ENCODE data around the gene DENND1A. TPM values are rescaled to one million over a fixed set of nuclear protein-coding genes. Genes with fewer than 3 reads are reported as not detected.

DENND1A gene
- total and polyA plus RNA-seq, 7 donors = 12.8 to 33.2 (median 19.2) TPM

- no peak for TF ChIP-seq POLR2AphosphoS5 (IDR thresholded peaks at IDR 0.05)
- no peak for TF ChIP-seq EP300 (IDR thresholded peaks at IDR 0.05)
- no peak for TF ChIP-seq CTCF (IDR thresholded peaks at IDR 0.05)
- no peak for TF ChIP-seq POLR2A (IDR thresholded peaks at IDR 0.05)
- WGBS, 2 donors = 76 to 94% methylated on average over 9 of the region's 9 CpGs
- DNase-seq = no peak
- intact Hi-C loops (cut with DNase I) = no loop called here
- Histone ChIP-seq H3K27ac (no peak overlapping the region), H3K27me3 (no peaks in the 10 kb centered on the region), H3K36me3 (peaks cover 0 to 4% (median 0%) of the 10 kb centered on the region in 4 donors), H3K4me1 (no peaks in the 10 kb centered on the region), H3K4me3 (no peak overlapping the region), H3K9me3 (no peaks in the 10 kb centered on the region)
These were observed 321.8 kb downstream of the DENND1A start for GRCh38 chr9:123608104-123608503.

- H3K9me3 ChIP-seq = no peaks in the 10 kb centered on the region
- no peak overlapping the region for H3K4me3 ChIP-seq
- 90 to 94% methylated on average over 2 of the region's 2 CpGs for WGBS, 2 donors
- TF ChIP-seq CTCF (IDR thresholded peaks at IDR 0.05) = no peak
- TF ChIP-seq POLR2AphosphoS5 (IDR thresholded peaks at IDR 0.05) = no peak
- no peak for TF ChIP-seq EP300 (IDR thresholded peaks at IDR 0.05)
- no peak for TF ChIP-seq POLR2A (IDR thresholded peaks at IDR 0.05)
- no peak overlapping the region for H3K27ac ChIP-seq
- peaks cover 0 to 6% (median 0%) of the 10 kb centered on the region in 4 donors for H3K36me3 ChIP-seq
- no peak for DNase-seq
- no peaks in the 10 kb centered on the region for H3K27me3 ChIP-seq
- no peaks in the 10 kb centered on the region for H3K4me1 ChIP-seq
- intact Hi-C loops (cut with DNase I) = no loop called here
These were observed 322.4 kb downstream of the DENND1A start for GRCh38 chr9:123607479-123607878.

GRCh38 chr9:123606141-123606540 is 323.8 kb downstream of the DENND1A start:
- no peak overlapping the region for H3K27ac ChIP-seq
- DNase-seq = no peak
- H3K4me1 ChIP-seq = no peaks in the 10 kb centered on the region
- H3K4me3 ChIP-seq = no peak overlapping the region
- TF ChIP-seq EP300 (IDR thresholded peaks at IDR 0.05) (no peak), CTCF (IDR thresholded peaks at IDR 0.05) (no peak), POLR2A (IDR thresholded peaks at IDR 0.05) (no peak)
- 96 to 98% methylated on average over 5 of the region's 5 CpGs for WGBS, 2 donors
- no peaks in the 10 kb centered on the region for H3K9me3 ChIP-seq
- peaks cover 0 to 10% (median 0%) of the 10 kb centered on the region in 4 donors for H3K36me3 ChIP-seq
- intact Hi-C loops (cut with DNase I) = no loop called here
- H3K27me3 ChIP-seq = no peaks in the 10 kb centered on the region

- no peaks in the 10 kb centered on the region for H3K27me3 ChIP-seq
- no peaks in the 10 kb centered on the region for H3K4me1 ChIP-seq
- DNase-seq = no peak
- no peak overlapping the region for H3K4me3 ChIP-seq
- H3K9me3 ChIP-seq = no peaks in the 10 kb centered on the region
- intact Hi-C loops (cut with DNase I) = no loop called here
- TF ChIP-seq POLR2AphosphoS5 (IDR thresholded peaks at IDR 0.05) (no peak), POLR2A (IDR thresholded peaks at IDR 0.05) (no peak), CTCF (IDR thresholded peaks at IDR 0.05) (no peak), EP300 (IDR thresholded peaks at IDR 0.05) (no peak)
- H3K27ac ChIP-seq = no peak overlapping the region
- 78 to 95% methylated on average over 5 of the region's 5 CpGs for WGBS, 2 donors
- peaks cover 0 to 10% (median 0%) of the 10 kb centered on the region in 4 donors for H3K36me3 ChIP-seq
These were observed 324.6 kb downstream of the DENND1A start for GRCh38 chr9:123605286-123605685.

- no peaks in the 10 kb centered on the region for H3K4me1 ChIP-seq
- no peak for TF ChIP-seq EP300 (IDR thresholded peaks at IDR 0.05)
- H3K36me3 ChIP-seq = peaks cover 0 to 10% (median 0%) of the 10 kb centered on the region in 4 donors
- H3K4me3 ChIP-seq = no peak overlapping the region
- intact Hi-C loops (cut with DNase I) = no loop called here
- no peak overlapping the region for H3K27ac ChIP-seq
- H3K9me3 ChIP-seq = no peaks in the 10 kb centered on the region
- 46 to 47% methylated on average over 3 of the region's 3 CpGs for WGBS, 2 donors
- H3K27me3 ChIP-seq = no peaks in the 10 kb centered on the region
- no peak for DNase-seq
These were observed 325.1 kb downstream of the DENND1A start for GRCh38 chr9:123604861-123605260.
